GM12878 (cell line): ENCODE measurements around the gene YWHAQ. TPM values are rescaled to one million over a fixed set of nuclear protein-coding genes. Genes with fewer than 3 reads are reported as not detected.

Experiments used
- ATAC-seq: fragments of 200-7000 bp; cut with Tn5 transposase; 3 replicates; pipeline ENCODE4 v1.9.1; 2020; ENCODE audit warnings: mild to moderate bottlenecking, moderate library complexity
- BruUV-seq: library from RNA; stranded (reverse); fragments of 400-500 nt; replicated peaks from 2 replicates; lab custom pipeline; 2021; lab: Mats Ljungman, UMichigan
- CTCF ChIA-PET: fragments of 300-600 bp; sonication (Branson Sonifier 250); formaldehyde crosslinking; extraction: SDS; loops from one replicate; lab custom pipeline; 2021; ENCODE audit warnings: inconsistent platforms; lab: Yijun Ruan, JAX
- POLR2A ChIA-PET: fragments of 350-600 bp; formaldehyde crosslinking; extraction: SDS; loops from one replicate; lab custom pipeline; 2021; ENCODE audit warnings: inconsistent platforms; lab: Charles Lee
- RAD21 ChIA-PET: fragments of 300-600 bp; sonication (Branson Sonifier 250); formaldehyde crosslinking; loops from one replicate; lab custom pipeline; 2023; ENCODE audit warnings: antibody characterized with exemption; ENCODE audit not compliant: unreplicated experiment; lab: Charles Lee
- SMC1A ChIA-PET: fragments of 300-600 bp; sonication (Branson Sonifier 250); formaldehyde crosslinking; loops from one replicate; lab custom pipeline; 2023; ENCODE audit not compliant: unreplicated experiment, uncharacterized antibody; lab: Charles Lee
- DNase-seq: peaks from one replicate; pipeline ENCODE4 v3.0.0-alpha.2; 2011; ENCODE audit warnings: low read depth, low spot score
- FAIRE-seq: peaks from 3 replicates; lab custom pipeline; 2011; peaks lifted over from hg19 to GRCh38; lab: Jason Lieb, UNC
- H2AFZ ChIP-seq: 2 replicates; pipeline ENCODE4 v1.6.0; 2011; ENCODE audit warnings: low read depth, low read length, control low read depth; ENCODE audit not compliant: control insufficient read depth
- H3K27ac ChIP-seq: 2 replicates; pipeline ENCODE4 v1.5.1; 2011; ENCODE audit warnings: control low read depth; ENCODE audit not compliant: control insufficient read depth, insufficient read depth
- H3K27me3 ChIP-seq, 2 experiments: replicated peaks in 1 of 2; 2 replicates each; pipeline versions ENCODE4 v1.6.0 to v1.6.1; 2011; ENCODE audit warnings: low read length in 1 of 2; ENCODE audit not compliant: control insufficient read depth in 2 of 2, insufficient read depth in 2 of 2
- H3K36me3 ChIP-seq, 2 experiments: 2 replicates each; pipeline ENCODE4 v1.5.1; 2011; ENCODE audit warnings: low read length in 1 of 2; ENCODE audit not compliant: control insufficient read depth in 2 of 2, insufficient read depth in 2 of 2
- H3K4me1 ChIP-seq: 2 replicates; pipeline ENCODE4 v1.6.1; 2011; ENCODE audit warnings: mild to moderate bottlenecking, low read length, moderate library complexity, mixed read lengths; ENCODE audit not compliant: control insufficient read depth, insufficient read depth
- H3K4me2 ChIP-seq: 2 replicates; pipeline ENCODE4 v1.6.0; 2011; ENCODE audit warnings: control low read depth; ENCODE audit not compliant: control insufficient read depth, insufficient read depth
- H3K4me3 ChIP-seq: fragments of 200-600 bp; sonication (generic); 2 replicates; pipeline ENCODE4 v1.5.1; 2016
- H3K79me2 ChIP-seq: 2 replicates; pipeline ENCODE4 v1.6.0; 2011; ENCODE audit warnings: low read length; ENCODE audit not compliant: control insufficient read depth, insufficient read depth
- H3K9ac ChIP-seq: 2 replicates; pipeline ENCODE4 v1.8.0; 2011; ENCODE audit warnings: low read length, control low read depth, mixed read lengths; ENCODE audit not compliant: control insufficient read depth, insufficient read depth
- H3K9me3 ChIP-seq: replicated peaks from 3 replicates; pipeline ENCODE4 v1.5.1; 2011; ENCODE audit warnings: mild to moderate bottlenecking, low read length; ENCODE audit not compliant: control insufficient read depth, insufficient read depth
- H4K20me1 ChIP-seq: 2 replicates; pipeline ENCODE4 v1.6.0; 2011; ENCODE audit not compliant: control insufficient read depth, insufficient read depth
- IKZF2 ChIP-seq, 2 experiments: fragments of 450-650 bp; IDR thresholded peaks; 2 replicates each; pipeline ENCODE4 v1.6.1; 2017; ENCODE audit warnings: mild to moderate bottlenecking in 2 of 2, moderate library complexity in 2 of 2
- SMARCA5 ChIP-seq: fragments of 450-650 bp; IDR thresholded peaks from 2 replicates; pipeline ENCODE4 v1.6.1; 2017; ENCODE audit warnings: mild to moderate bottlenecking
- SRF ChIP-seq, 2 experiments: IDR thresholded peaks; 2 replicates each; pipeline ENCODE4 v1.6.1; 2011; ENCODE audit warnings: low read depth in 2 of 2, low read length in 2 of 2, mild to moderate bottlenecking in 1 of 2, moderate library complexity in 1 of 2
- YBX1 ChIP-seq: fragments of 450-650 bp; IDR thresholded peaks from 2 replicates; pipeline ENCODE4 v1.6.1; 2016; ENCODE audit warnings: antibody characterized with exemption
- WGBS: methylation state at CpG from one replicate; pipeline ENCODE4 v1.1.6; 2016; ENCODE audit warnings: low lambda C conversion rate; ENCODE audit not compliant: insufficient replicate concordance, insufficient coverage; ENCODE audit errors: missing lambda C conversion rate; 5-methylcytosine and 5-hydroxymethylcytosine counted together
- in situ Hi-C: fragments of 300-500 bp; cut with MboI; formaldehyde crosslinking; loops from 9 replicates; pipeline ENCODE4 v1.14.3; 2018; ENCODE audit warnings: mixed read lengths
- intact Hi-C: fragments of 100-400 bp; cut with micrococcal nuclease; formaldehyde crosslinking; loops from one replicate; pipeline ENCODE4 v1.14.2; 2022; ENCODE audit not compliant: unreplicated experiment
- polyA plus RNA-seq, 11 experiments: library from polyadenylated mRNA; depleted of rRNA in 4 of 11; unstranded in 6 of 11; stranded (reverse) in 5 of 11; fragments of >200 nt; fragmentation: Nextera tagmentation in 4 of 11; fragmentation: Illumina TruSeq in 1 of 11; extraction: Ambion mirVana in 4 of 11; extraction: Trizol in 1 of 11; gene quantifications; 1 replicate in 1 of 11; 2 replicates in 10 of 11; pipeline versions ENCODE4 v1.2.1 to v1.2.3, GENCODE V29; 2011 to 2016; ENCODE audit warnings: inconsistent platforms in 2 of 11, missing spikeins in 2 of 11, low read depth in 1 of 11
- total RNA-seq, 4 experiments: library from RNA; depleted of rRNA in 3 of 4; stranded (reverse); fragments of >200 nt in 3 of 4; fragmentation: Illumina TruSeq in 1 of 4; extraction: Trizol in 1 of 4; gene quantifications; 2 replicates each; pipeline versions ENCODE4 v1.2.1 to v1.2.3, GENCODE V29; 2013 to 2021
- TF ChIP-seq, protein P1 (sequence below): fragments of 450-650 bp; IDR thresholded peaks from 2 replicates; pipeline ENCODE4 v1.6.1; 2017; ENCODE audit warnings: mild to moderate bottlenecking, moderate library complexity
- TF ChIP-seq, protein P2 (sequence below): fragments of 450-650 bp; IDR thresholded peaks from 2 replicates; pipeline ENCODE4 v1.6.1; 2017; ENCODE audit warnings: mild to moderate bottlenecking, low read depth, inconsistent platforms; ENCODE audit not compliant: poor library complexity, severe bottlenecking

YWHAQ gene
- total and polyA plus RNA-seq, 10 of the 15 experiments (the other 5 are each of a cell fraction or from before 2014, with no cell fraction given) = 63.0 to 515 (median 219) TPM

DNA sequence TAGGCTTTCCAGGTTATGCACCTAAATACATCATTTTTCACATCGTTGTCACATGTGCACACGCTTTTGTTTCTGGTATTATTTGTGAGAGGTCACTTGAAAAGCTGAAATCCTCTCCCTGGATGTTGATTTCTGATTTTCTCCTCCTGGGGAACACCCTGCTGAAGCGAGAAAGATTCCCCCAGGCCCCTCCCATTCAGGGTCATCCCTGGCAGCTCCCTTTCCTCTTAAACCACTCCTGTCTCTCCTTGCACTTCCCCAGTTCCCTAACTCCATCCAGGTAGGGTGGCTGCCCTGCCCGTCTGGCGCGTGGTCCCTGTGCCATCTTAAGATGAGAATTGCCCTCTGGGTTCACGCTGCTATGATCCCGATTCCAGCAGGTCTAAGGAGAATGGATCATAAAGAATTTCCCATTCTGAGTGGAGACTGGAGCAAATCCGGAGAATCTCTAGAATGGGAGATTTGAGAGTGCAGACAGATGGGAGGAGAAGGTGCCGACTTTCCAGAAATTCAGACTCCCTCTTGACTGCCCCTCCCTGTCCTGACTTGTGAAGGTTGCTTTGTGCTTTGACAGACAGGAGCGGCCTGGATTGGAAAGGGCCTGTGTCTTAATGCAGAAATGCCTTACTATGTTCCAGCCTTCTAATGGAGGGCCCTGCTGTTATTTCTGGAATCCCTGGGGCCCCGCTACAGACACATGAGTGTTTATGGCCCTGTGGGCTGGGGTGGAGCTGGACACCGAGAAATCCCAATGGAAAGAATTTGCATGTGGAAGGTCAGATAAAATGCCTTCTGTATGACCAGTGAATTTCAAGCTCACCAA, 1.3 kb upstream of the YWHAQ start (continued):
- TF ChIP-seq SRF (IDR thresholded peaks at IDR 0.05; ENCODE audit: low read depth in 2 of 2, low read length in 2 of 2) (no peak), SMARCA5 (no peak)
- TF ChIP-seq, protein P1, sequence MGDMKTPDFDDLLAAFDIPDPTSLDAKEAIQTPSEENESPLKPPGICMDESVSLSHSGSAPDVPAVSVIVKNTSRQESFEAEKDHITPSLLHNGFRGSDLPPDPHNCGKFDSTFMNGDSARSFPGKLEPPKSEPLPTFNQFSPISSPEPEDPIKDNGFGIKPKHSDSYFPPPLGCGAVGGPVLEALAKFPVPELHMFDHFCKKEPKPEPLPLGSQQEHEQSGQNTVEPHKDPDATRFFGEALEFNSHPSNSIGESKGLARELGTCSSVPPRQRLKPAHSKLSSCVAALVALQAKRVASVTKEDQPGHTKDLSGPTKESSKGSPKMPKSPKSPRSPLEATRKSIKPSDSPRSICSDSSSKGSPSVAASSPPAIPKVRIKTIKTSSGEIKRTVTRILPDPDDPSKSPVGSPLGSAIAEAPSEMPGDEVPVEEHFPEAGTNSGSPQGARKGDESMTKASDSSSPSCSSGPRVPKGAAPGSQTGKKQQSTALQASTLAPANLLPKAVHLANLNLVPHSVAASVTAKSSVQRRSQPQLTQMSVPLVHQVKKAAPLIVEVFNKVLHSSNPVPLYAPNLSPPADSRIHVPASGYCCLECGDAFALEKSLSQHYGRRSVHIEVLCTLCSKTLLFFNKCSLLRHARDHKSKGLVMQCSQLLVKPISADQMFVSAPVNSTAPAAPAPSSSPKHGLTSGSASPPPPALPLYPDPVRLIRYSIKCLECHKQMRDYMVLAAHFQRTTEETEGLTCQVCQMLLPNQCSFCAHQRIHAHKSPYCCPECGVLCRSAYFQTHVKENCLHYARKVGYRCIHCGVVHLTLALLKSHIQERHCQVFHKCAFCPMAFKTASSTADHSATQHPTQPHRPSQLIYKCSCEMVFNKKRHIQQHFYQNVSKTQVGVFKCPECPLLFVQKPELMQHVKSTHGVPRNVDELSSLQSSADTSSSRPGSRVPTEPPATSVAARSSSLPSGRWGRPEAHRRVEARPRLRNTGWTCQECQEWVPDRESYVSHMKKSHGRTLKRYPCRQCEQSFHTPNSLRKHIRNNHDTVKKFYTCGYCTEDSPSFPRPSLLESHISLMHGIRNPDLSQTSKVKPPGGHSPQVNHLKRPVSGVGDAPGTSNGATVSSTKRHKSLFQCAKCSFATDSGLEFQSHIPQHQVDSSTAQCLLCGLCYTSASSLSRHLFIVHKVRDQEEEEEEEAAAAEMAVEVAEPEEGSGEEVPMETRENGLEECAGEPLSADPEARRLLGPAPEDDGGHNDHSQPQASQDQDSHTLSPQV = no peak

DNA sequence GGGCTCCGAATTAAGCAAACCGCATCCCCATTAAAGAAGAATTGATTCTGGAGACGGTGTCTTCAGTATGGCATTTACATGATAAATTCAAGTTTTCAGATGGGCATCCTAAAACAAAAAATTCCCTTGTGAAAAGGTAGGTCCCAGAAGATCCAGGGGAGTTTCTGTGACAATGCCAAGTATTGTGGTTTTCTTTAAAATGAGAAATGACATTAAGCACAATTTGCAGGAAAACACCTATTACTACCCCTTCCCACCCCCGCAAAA, 689 bp upstream of the YWHAQ start:
- Histone ChIP-seq H3K36me3 (no peaks in the 10 kb centered on the region), H3K9ac (no peak overlapping the region), H3K4me1 (peaks cover 3% of the 10 kb centered on the region; the same call in 1 of the 2 replicates), H3K9me3 (peaks cover 2% of the 10 kb centered on the region; the same call in 2 of the 3 replicates), H3K27ac (no peak overlapping the region), H3K27me3 (no peaks in the 10 kb centered on the region), H3K4me3 (peak overlapping the region; percentile 41; the same call in 1 of the 2 replicates), H2AFZ (peak overlapping the region; percentile 75; the same call in 1 of the 2 replicates), H4K20me1 (no peaks in the 10 kb centered on the region; the same call in 1 of the 2 replicates), H3K4me2 (peak overlapping the region; percentile 89), H3K79me2 (peaks cover 39% of the 10 kb centered on the region)
- FAIRE-seq = no peak
- no peak for ATAC-seq
- ChIA-PET RAD21 (interaction anchor here (0.6 to 2.9 kb wide), 8 partner anchors 23 to 137 kb away, joined by 3 to 19 read pairs (median 4); partner anchors contain the start of gene ADAM17), SMC1A (interaction anchor here (0.9 to 3.9 kb wide), 3 partner anchors 13 to 23 kb away, joined by 3 to 43 read pairs (median 17); no protein-coding TSS in a partner anchor), CTCF (interaction anchor here (1.4 kb wide), 1 partner anchor 44 kb away, joined by 6 read pairs; no protein-coding TSS in a partner anchor), POLR2A (interaction anchor here (1.0 to 3.7 kb wide), 5 partner anchors 12 to 93 kb away, joined by 3 to 26 read pairs (median 16); partner anchors contain the start of gene ADAM17)
- WGBS = 31% methylated on average over 4 of the region's 4 CpGs
- TF ChIP-seq IKZF2 (IDR thresholded peaks at IDR 0.05) (peak in 1 of 2 experiments; percentile 0; a peak in 2 of 4 replicates), SMARCA5 (peak; percentile 10; the same call in 1 of the 2 replicates), YBX1 (no peak)
- TF ChIP-seq, protein P2, sequence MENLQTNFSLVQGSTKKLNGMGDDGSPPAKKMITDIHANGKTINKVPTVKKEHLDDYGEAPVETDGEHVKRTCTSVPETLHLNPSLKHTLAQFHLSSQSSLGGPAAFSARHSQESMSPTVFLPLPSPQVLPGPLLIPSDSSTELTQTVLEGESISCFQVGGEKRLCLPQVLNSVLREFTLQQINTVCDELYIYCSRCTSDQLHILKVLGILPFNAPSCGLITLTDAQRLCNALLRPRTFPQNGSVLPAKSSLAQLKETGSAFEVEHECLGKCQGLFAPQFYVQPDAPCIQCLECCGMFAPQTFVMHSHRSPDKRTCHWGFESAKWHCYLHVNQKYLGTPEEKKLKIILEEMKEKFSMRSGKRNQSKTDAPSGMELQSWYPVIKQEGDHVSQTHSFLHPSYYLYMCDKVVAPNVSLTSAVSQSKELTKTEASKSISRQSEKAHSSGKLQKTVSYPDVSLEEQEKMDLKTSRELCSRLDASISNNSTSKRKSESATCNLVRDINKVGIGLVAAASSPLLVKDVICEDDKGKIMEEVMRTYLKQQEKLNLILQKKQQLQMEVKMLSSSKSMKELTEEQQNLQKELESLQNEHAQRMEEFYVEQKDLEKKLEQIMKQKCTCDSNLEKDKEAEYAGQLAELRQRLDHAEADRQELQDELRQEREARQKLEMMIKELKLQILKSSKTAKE = peak; percentile 43
- intact Hi-C loops (loop anchor here (2.0 kb wide), 1 partner anchor 25 kb away; no protein-coding TSS in a partner anchor), in situ Hi-C loops (no loop called here)
- no peak for DNase-seq
- no TSS peak for BruUV-seq
